Measurements from ENCODE around the gene DGCR8.

Gene DGCR8

GRCh38 chr22:20133930-20134549 lies 54.0 kb downstream of the DGCR8 start:
- no peak for TF ChIP-seq CTCF (conservative IDR thresholded peaks at IDR 0.05; ENCODE audit: low read depth, low read length)
- no peak overlapping the region for H3K4me3 ChIP-seq (ENCODE audit: low read depth, low read length)
- DNase-seq (ENCODE audit: low read depth) = no peak

GRCh38 chr22:20135265-20135664 lies 55.2 kb downstream of the DGCR8 start:
- TF ChIP-seq CTCF (conservative IDR thresholded peaks at IDR 0.05; ENCODE audit: low read depth, low read length) = no peak
- H3K4me3 ChIP-seq (ENCODE audit: low read depth, low read length) = no peak overlapping the region
- no peak for DNase-seq (ENCODE audit: low read depth)

GRCh38 chr22:20135806-20136602 lies 56.0 kb downstream of the DGCR8 start:
- DNase-seq (ENCODE audit: low read depth) = no peak
- TF ChIP-seq CTCF (conservative IDR thresholded peaks at IDR 0.05; ENCODE audit: low read depth, low read length) = no peak
- no peak overlapping the region for H3K4me3 ChIP-seq (ENCODE audit: low read depth, low read length)

- no peak for TF ChIP-seq CTCF (conservative IDR thresholded peaks at IDR 0.05; ENCODE audit: low read depth, low read length)
- H3K4me3 ChIP-seq (ENCODE audit: low read depth, low read length) = no peak overlapping the region
- DNase-seq (ENCODE audit: low read depth) = no peak
These were observed 56.5 kb downstream of the DGCR8 start for GRCh38 chr22:20136603-20136873.

- DNase-seq (ENCODE audit: low read depth) = no peak
- no peak overlapping the region for H3K4me3 ChIP-seq (ENCODE audit: low read depth, low read length)
- no peak for TF ChIP-seq CTCF (conservative IDR thresholded peaks at IDR 0.05; ENCODE audit: low read depth, low read length)
These were observed 57.1 kb downstream of the DGCR8 start for GRCh38 chr22:20137113-20137512.

GRCh38 chr22:20137671-20138416 lies 57.8 kb downstream of the DGCR8 start:
- no peak overlapping the region for H3K4me3 ChIP-seq (ENCODE audit: low read depth, low read length)
- no peak for DNase-seq (ENCODE audit: low read depth)
- no peak for TF ChIP-seq CTCF (conservative IDR thresholded peaks at IDR 0.05; ENCODE audit: low read depth, low read length)

All from choroid plexus epithelial cell (primary cell).